Activated naive CD4-positive, alpha-beta T cell treated with anti-CD3 and anti-CD28 coated beads for 36 hours (primary cell): ENCODE data around the gene ITPR2. TPM values are rescaled to one million over a fixed set of nuclear protein-coding genes. Genes with fewer than 3 reads are reported as not detected.
"Not testable (repeated sequence)": the region's sequence is repeated elsewhere in the genome, so short reads cannot be mapped to it uniquely, and the experiment has no call there.

Experiments
- CTCF ChIA-PET: fragments of 350-600 bp; sonication (Branson Sonifier 250); formaldehyde crosslinking; loops from one replicate; lab custom pipeline; 2021; ENCODE audit warnings: antibody characterized with exemption; lab: Charles Lee
- DNase-seq: peaks from one replicate; pipeline ENCODE4 v3.0.0-alpha.2; 2020
- H3K27ac Mint-ChIP-seq: one replicate; pipeline ENCODE4 v1.8.0; 2021; ENCODE audit warnings: mild to moderate bottlenecking, mixed read lengths
- H3K27me3 Mint-ChIP-seq: one replicate; pipeline ENCODE4 v1.8.0; 2021; ENCODE audit warnings: low read depth, mixed read lengths
- H3K36me3 Mint-ChIP-seq: one replicate; pipeline ENCODE4 v1.8.0; 2021; ENCODE audit warnings: low read depth, mixed read lengths
- H3K4me1 Mint-ChIP-seq: one replicate; pipeline ENCODE4 v1.8.0; 2021; ENCODE audit warnings: low read depth, mixed read lengths
- H3K4me3 Mint-ChIP-seq: one replicate; pipeline ENCODE4 v1.8.0; 2021; ENCODE audit warnings: mild to moderate bottlenecking, moderate library complexity, mixed read lengths
- H3K9me3 Mint-ChIP-seq: one replicate; pipeline ENCODE4 v1.8.0; 2021; ENCODE audit warnings: mixed read lengths
- intact Hi-C: fragments of 100-400 bp; cut with micrococcal nuclease; formaldehyde crosslinking; loops from one replicate; pipeline ENCODE4 v1.15.1; 2023
- total RNA-seq, 2 experiments: library from RNA; stranded (reverse); gene quantifications; one replicate each; pipeline ENCODE4 v1.2.3, GENCODE V29; 2021

Gene ITPR2
- total RNA-seq, 2 experiments from 2014 or later = 24.4 to 24.5 TPM

DNA sequence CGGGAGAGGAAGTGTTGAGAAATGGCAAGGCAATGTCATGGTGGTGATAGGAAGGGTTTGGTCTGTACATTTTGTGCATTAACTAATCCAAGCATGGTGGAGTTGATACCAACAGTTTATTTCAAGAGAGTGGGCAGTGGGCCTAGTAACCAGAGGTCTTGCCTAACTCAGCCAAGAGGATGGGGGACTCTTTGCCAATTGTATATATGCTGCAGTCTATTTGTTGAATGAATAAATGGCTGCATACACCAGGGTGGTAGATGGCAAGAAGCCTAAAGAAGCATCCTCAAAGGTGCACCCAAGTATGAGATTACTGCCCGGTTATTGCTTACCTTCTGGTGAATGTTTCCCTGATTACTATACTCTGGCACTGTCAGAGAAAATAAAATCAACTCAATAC is 295.9 kb downstream of the ITPR2 start:
- CTCF ChIA-PET = interaction anchor here (0.6 kb wide), 1 partner anchor 136 kb away, joined by 4 read pairs; no protein-coding TSS in a partner anchor
- H3K36me3 Mint-ChIP-seq = peaks cover 15% of the 10 kb centered on the region
- intact Hi-C loops = no loop called here
- no peaks in the 10 kb centered on the region for H3K4me1 Mint-ChIP-seq
- H3K9me3 Mint-ChIP-seq = no peaks in the 10 kb centered on the region
- H3K27me3 Mint-ChIP-seq = no peaks in the 10 kb centered on the region
- DNase-seq = no peak
- H3K27ac Mint-ChIP-seq = no peak overlapping the region
- no peak overlapping the region for H3K4me3 Mint-ChIP-seq

DNA sequence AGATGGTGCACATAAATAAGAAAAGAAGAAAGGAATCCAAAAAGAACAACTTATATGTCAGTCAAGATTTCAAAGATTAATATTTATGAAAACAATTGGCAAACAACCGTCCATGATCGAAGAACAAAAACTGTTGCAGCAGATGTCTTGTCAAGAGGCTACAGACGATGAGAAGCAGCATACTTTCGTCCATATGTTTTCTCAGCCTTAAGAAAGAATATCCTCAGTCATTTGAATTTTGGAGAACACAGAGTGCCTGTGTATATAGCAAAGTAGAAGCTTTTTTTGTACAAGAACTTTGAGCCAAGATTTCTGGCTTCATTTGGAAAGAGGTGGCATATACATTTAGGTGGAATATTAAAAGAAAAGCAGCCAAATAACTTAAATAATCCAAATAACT is 297.2 kb downstream of the ITPR2 start:
- H3K36me3 Mint-ChIP-seq = peaks cover 18% of the 10 kb centered on the region

GRCh38 chr12:26534071-26534470 is 298.9 kb downstream of the ITPR2 start:
- Mint-ChIP-seq H3K9me3 (peaks cover 2% of the 10 kb centered on the region), H3K4me3 (no peak overlapping the region), H3K4me1 (no peaks in the 10 kb centered on the region), H3K27me3 (no peaks in the 10 kb centered on the region), H3K36me3 (peaks cover 25% of the 10 kb centered on the region), H3K27ac (no peak overlapping the region)
- intact Hi-C loops = no loop called here
- CTCF ChIA-PET = interaction anchor here (1.7 kb wide), 1 partner anchor 9 kb away, joined by 3 read pairs; no protein-coding TSS in a partner anchor
- DNase-seq = no peak

More for the DNA sequence above, 297.2 kb downstream of the ITPR2 start:
- Mint-ChIP-seq H3K4me3 (no peak overlapping the region), H3K4me1 (no peaks in the 10 kb centered on the region), H3K9me3 (no peaks in the 10 kb centered on the region), H3K27me3 (no peaks in the 10 kb centered on the region), H3K27ac (no peak overlapping the region)
- CTCF ChIA-PET = interaction anchor here (1.7 kb wide), 1 partner anchor 11 kb away, joined by 3 read pairs; no protein-coding TSS in a partner anchor
- intact Hi-C loops = no loop called here
- no peak for DNase-seq

- intact Hi-C loops = no loop called here
- H3K36me3 Mint-ChIP-seq = peaks cover 28% of the 10 kb centered on the region
- H3K4me1 Mint-ChIP-seq = no peaks in the 10 kb centered on the region
- peaks cover 5% of the 10 kb centered on the region for H3K9me3 Mint-ChIP-seq
- H3K4me3 Mint-ChIP-seq = no peak overlapping the region
- no peak for DNase-seq
- no peaks in the 10 kb centered on the region for H3K27me3 Mint-ChIP-seq
- no peak overlapping the region for H3K27ac Mint-ChIP-seq
- CTCF ChIA-PET = no interaction called here
Observed at GRCh38 chr12:26533211-26533610, 299.8 kb downstream of the ITPR2 start.

GRCh38 chr12:26530461-26530860 is 302.5 kb downstream of the ITPR2 start:
- Mint-ChIP-seq H3K27me3 (no peaks in the 10 kb centered on the region), H3K36me3 (peaks cover 34% of the 10 kb centered on the region)

GRCh38 chr12:26528943-26529342 is 304.1 kb downstream of the ITPR2 start:
- Mint-ChIP-seq H3K27ac (no peak overlapping the region), H3K36me3 (peaks cover 37% of the 10 kb centered on the region), H3K4me3 (no peak overlapping the region), H3K27me3 (no peaks in the 10 kb centered on the region), H3K9me3 (peaks cover 22% of the 10 kb centered on the region), H3K4me1 (no peaks in the 10 kb centered on the region)
- no peak for DNase-seq
- CTCF ChIA-PET = no interaction called here
- intact Hi-C loops = no loop called here

More at GRCh38 chr12:26530461-26530860, 302.5 kb downstream of the ITPR2 start:
- Mint-ChIP-seq H3K27ac (no peak overlapping the region), H3K4me3 (no peak overlapping the region), H3K4me1 (no peaks in the 10 kb centered on the region), H3K9me3 (peaks cover 17% of the 10 kb centered on the region)
- no peak for DNase-seq
- CTCF ChIA-PET = no interaction called here
- intact Hi-C loops = no loop called here

DNA sequence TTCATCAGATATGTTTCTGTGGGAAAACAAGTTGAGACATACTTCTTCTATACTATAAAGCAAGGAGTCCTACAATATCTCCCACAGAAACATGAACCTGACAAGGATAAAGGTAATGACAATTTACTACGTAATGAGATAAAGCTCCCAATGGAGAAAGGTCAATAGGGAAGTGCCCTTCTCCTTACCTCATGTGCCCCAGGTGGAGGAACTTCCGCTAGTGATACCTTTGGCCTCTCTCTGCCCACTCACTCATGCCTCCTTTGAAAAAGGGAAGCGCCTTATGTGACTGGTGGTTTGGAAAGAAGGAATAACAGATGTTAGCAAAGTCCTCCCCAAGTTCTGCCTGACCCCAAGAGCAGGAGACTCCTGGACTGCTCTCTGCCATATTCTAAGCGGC is 305.3 kb downstream of the ITPR2 start:
- no peak overlapping the region for H3K27ac Mint-ChIP-seq
- intact Hi-C loops = no loop called here
- H3K4me1 Mint-ChIP-seq = no peaks in the 10 kb centered on the region
- peaks cover 33% of the 10 kb centered on the region for H3K36me3 Mint-ChIP-seq
- H3K4me3 Mint-ChIP-seq = no peak overlapping the region
- H3K27me3 Mint-ChIP-seq = no peaks in the 10 kb centered on the region
- peaks cover 22% of the 10 kb centered on the region for H3K9me3 Mint-ChIP-seq
- CTCF ChIA-PET = no interaction called here
- DNase-seq = no peak

GRCh38 chr12:26524862-26525465 is 308.0 kb downstream of the ITPR2 start:
- CTCF ChIA-PET = interaction anchor here (0.6 to 2.2 kb wide), 5 partner anchors 10 to 404 kb away, joined by 3 to 8 read pairs (median 5); no protein-coding TSS in a partner anchor
- peak; percentile 30 for DNase-seq
- H3K27ac Mint-ChIP-seq = no peak overlapping the region
- no peaks in the 10 kb centered on the region for H3K27me3 Mint-ChIP-seq
- no peak overlapping the region for H3K4me3 Mint-ChIP-seq
- intact Hi-C loops = loop anchor here (1.0 to 2.0 kb wide), 3 partner anchors 91 to 428 kb away; no protein-coding TSS in a partner anchor
- H3K4me1 Mint-ChIP-seq = peaks cover 10% of the 10 kb centered on the region
- H3K9me3 Mint-ChIP-seq = peaks cover 24% of the 10 kb centered on the region
- H3K36me3 Mint-ChIP-seq = peaks cover 30% of the 10 kb centered on the region

- Mint-ChIP-seq H3K4me1 (peaks cover 10% of the 10 kb centered on the region), H3K36me3 (peaks cover 21% of the 10 kb centered on the region), H3K27ac (no peak overlapping the region), H3K27me3 (no peaks in the 10 kb centered on the region), H3K9me3 (peaks cover 25% of the 10 kb centered on the region), H3K4me3 (no peak overlapping the region)
- DNase-seq = no peak
- intact Hi-C loops = loop anchor here (2.0 kb wide), 1 partner anchor 405 kb away; no protein-coding TSS in a partner anchor
- CTCF ChIA-PET = interaction anchor here (1.0 to 1.9 kb wide), 2 partner anchors 178 to 361 kb away, joined by 3 to 5 read pairs; no protein-coding TSS in a partner anchor
Observed at GRCh38 chr12:26523708-26524150, 309.3 kb downstream of the ITPR2 start.

- DNase-seq = no peak
- Mint-ChIP-seq H3K27me3 (no peaks in the 10 kb centered on the region), H3K4me3 (no peak overlapping the region), H3K36me3 (peaks cover 14% of the 10 kb centered on the region), H3K27ac (no peak overlapping the region), H3K4me1 (peaks cover 10% of the 10 kb centered on the region), H3K9me3 (peaks cover 19% of the 10 kb centered on the region)
- intact Hi-C loops = no loop called here
- CTCF ChIA-PET = interaction anchor here (1.3 kb wide), 1 partner anchor 9 kb away, joined by 3 read pairs; no protein-coding TSS in a partner anchor
Observed at GRCh38 chr12:26520869-26521268, 312.1 kb downstream of the ITPR2 start.

DNA sequence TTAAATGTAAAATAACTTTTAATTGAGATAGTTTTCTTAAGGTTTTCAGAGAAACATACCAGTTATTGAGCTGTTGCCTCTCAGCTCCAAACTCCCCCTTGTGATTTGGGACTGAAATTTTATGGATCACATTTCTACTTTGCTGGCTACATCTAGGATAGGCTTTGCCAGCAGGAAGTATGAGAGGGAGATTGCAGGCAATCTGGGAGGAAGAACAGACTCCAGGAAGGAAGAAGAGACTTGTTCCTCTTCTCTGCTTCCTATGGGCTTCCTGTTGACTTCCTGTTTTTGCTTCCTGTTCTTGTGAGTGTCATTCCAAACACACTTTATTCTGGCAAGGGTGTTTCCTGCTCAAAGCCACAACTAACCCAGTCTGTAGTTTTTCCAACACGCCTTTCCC is 312.9 kb downstream of the ITPR2 start:
- no peak overlapping the region for H3K27ac Mint-ChIP-seq
- H3K36me3 Mint-ChIP-seq = peaks cover 7% of the 10 kb centered on the region
- H3K4me1 Mint-ChIP-seq = peaks cover 10% of the 10 kb centered on the region
- H3K27me3 Mint-ChIP-seq = no peaks in the 10 kb centered on the region
- intact Hi-C loops = no loop called here
- CTCF ChIA-PET = no interaction called here
- no peak overlapping the region for H3K4me3 Mint-ChIP-seq
- peaks cover 12% of the 10 kb centered on the region for H3K9me3 Mint-ChIP-seq
- DNase-seq = no peak

DNA sequence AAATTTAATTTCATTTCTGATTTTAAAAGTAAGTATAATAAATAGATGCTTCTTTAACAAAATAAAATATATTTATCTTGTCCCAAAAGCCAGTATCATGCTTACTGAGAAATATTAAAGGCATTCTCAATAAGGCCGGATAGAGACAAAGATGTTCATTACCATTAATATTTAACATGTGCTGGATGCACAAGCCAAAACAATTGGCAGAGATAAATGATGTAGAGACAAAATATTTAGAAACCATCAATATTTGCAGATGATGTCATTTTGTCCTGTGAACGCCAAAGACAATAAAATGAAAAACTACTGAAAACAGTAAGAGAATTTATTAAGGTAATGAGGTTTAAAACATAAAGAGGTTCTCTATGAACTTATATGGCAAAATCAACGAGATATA is 313.5 kb downstream of the ITPR2 start:
- intact Hi-C loops = no loop called here
- peaks cover 10% of the 10 kb centered on the region for H3K9me3 Mint-ChIP-seq
- CTCF ChIA-PET = interaction anchor here (0.6 kb wide), 1 partner anchor 19 kb away, joined by 3 read pairs; no protein-coding TSS in a partner anchor
- H3K27me3 Mint-ChIP-seq = no peaks in the 10 kb centered on the region
- H3K4me3 Mint-ChIP-seq = no peak overlapping the region
- H3K36me3 Mint-ChIP-seq = peaks cover 7% of the 10 kb centered on the region
- DNase-seq = no peak
- H3K27ac Mint-ChIP-seq = no peak overlapping the region
- H3K4me1 Mint-ChIP-seq = peaks cover 10% of the 10 kb centered on the region

DNA sequence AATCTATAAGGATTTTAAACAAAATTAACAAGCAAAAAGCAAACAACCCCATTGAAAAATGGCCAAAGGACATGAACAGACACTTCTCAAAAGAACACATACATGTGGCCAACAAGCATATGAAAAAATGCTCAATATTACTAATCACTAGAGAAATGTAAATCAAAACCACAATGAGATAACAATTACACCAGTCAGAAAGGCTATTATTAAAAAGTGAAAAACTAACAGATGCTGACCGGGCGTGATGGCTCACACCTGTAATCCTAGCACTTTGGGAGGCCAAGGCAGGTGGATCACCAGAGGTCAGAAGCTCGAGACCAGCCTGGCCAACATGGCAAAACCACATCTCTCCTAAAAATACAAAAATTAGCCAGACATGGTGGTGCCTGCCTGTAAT is 315.7 kb downstream of the ITPR2 start:
- H3K27me3 Mint-ChIP-seq, H3K4me3 Mint-ChIP-seq, DNase-seq, intact Hi-C loops, CTCF ChIA-PET, H3K27ac Mint-ChIP-seq: not testable (repeated sequence)
- peaks cover 12% of the 10 kb centered on the region for H3K36me3 Mint-ChIP-seq
- peaks cover 10% of the 10 kb centered on the region for H3K9me3 Mint-ChIP-seq
- H3K4me1 Mint-ChIP-seq = peaks cover 10% of the 10 kb centered on the region
